Activated naive CD4-positive, alpha-beta T cell treated with anti-CD3 and anti-CD28 coated beads, Interleukin-2, amount 10 ng/mL, durations not matched to agents 7 days and 5 days (primary cell): ENCODE measurements around the gene SNX13.

Source experiments
- CTCF ChIA-PET: fragments of 350-600 bp; sonication (Branson Sonifier 250); formaldehyde crosslinking; loops from one replicate; lab custom pipeline; 2021; ENCODE audit warnings: antibody characterized with exemption; lab: Charles Lee
- DNase-seq: peaks from one replicate; pipeline ENCODE4 v3.0.0-alpha.2; 2020
- H3K27ac Mint-ChIP-seq: one replicate; pipeline ENCODE4 v1.8.0; 2021; ENCODE audit warnings: mild to moderate bottlenecking, moderate library complexity, mixed read lengths
- H3K27me3 Mint-ChIP-seq: one replicate; pipeline ENCODE4 v1.8.0; 2021; ENCODE audit warnings: mild to moderate bottlenecking, mixed read lengths
- H3K36me3 Mint-ChIP-seq: one replicate; pipeline ENCODE4 v1.8.0; 2021; ENCODE audit warnings: mixed read lengths
- H3K4me1 Mint-ChIP-seq: one replicate; pipeline ENCODE4 v1.8.0; 2021; ENCODE audit warnings: mixed read lengths
- H3K4me3 Mint-ChIP-seq: one replicate; pipeline ENCODE4 v1.8.0; 2021; ENCODE audit warnings: mild to moderate bottlenecking, moderate library complexity, mixed read lengths
- H3K9me3 Mint-ChIP-seq: one replicate; pipeline ENCODE4 v1.8.0; 2021; ENCODE audit warnings: mixed read lengths

SNX13 gene

GRCh38 chr7:17965603-17966002 is 25.3 kb upstream of the SNX13 start:
- H3K36me3 Mint-ChIP-seq, result no peaks in the 10 kb centered on the region
- DNase-seq, result no peak

DNA sequence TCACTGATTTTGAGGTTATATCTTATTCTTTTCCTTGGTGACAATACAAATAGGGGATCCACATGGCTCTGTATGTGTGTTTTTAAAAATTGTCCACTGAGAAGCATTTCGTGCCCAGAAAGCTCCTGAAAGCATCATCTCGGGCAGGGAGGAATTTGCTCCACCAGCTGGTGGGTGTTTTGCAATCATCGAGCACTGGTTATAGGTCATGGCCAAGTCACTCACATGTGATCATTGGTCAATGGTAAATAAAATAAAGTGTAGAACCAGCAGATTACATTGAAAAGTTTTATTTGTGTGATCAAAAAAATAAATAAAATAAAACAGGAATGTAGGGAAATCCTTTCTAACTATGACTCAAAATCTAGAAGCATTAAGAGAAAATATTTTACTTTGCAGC is 23.0 kb upstream of the SNX13 start:
- no peak for DNase-seq
- peaks cover 14% of the 10 kb centered on the region for H3K27me3 Mint-ChIP-seq
- no peak overlapping the region for H3K27ac Mint-ChIP-seq

More at GRCh38 chr7:17965603-17966002, 25.3 kb upstream of the SNX13 start:
- Mint-ChIP-seq H3K4me3 (no peak overlapping the region), H3K27me3 (peaks cover 9% of the 10 kb centered on the region), H3K9me3 (no peaks in the 10 kb centered on the region), H3K4me1 (no peaks in the 10 kb centered on the region), H3K27ac (no peak overlapping the region)
- CTCF ChIA-PET, result no interaction called here

DNA sequence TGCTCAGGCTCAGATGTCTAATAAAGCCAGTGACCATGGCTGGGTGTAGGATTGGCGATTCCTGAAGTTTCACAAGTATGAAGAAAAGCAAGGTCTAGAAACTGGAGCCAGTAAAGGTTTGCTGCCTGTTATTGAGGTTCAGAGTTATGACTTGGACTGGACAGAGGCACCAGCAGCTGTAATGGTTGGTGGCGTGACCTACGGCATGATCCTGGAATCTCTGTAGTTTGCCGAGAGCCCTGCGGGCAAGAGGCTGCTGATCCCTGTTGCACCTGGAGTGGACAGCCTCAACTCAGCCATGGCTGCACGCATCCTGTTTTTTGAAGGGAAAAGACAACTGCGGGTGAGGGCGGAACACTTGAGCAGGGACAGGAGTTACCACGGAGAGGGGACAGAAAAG is 22.4 kb upstream of the SNX13 start:
- H3K27me3 Mint-ChIP-seq, result peaks cover 14% of the 10 kb centered on the region
- DNase-seq, result no peak
- H3K4me3 Mint-ChIP-seq, result no peak overlapping the region
- no peaks in the 10 kb centered on the region for H3K36me3 Mint-ChIP-seq
- CTCF ChIA-PET, result no interaction called here
- H3K4me1 Mint-ChIP-seq, result no peaks in the 10 kb centered on the region
- no peaks in the 10 kb centered on the region for H3K9me3 Mint-ChIP-seq
- no peak overlapping the region for H3K27ac Mint-ChIP-seq

More for the DNA sequence above, 23.0 kb upstream of the SNX13 start:
- no peaks in the 10 kb centered on the region for H3K9me3 Mint-ChIP-seq
- H3K36me3 Mint-ChIP-seq, result no peaks in the 10 kb centered on the region
- H3K4me1 Mint-ChIP-seq, result no peaks in the 10 kb centered on the region
- CTCF ChIA-PET, result interaction anchor here (0.6 kb wide), 1 partner anchor 1164 kb away, joined by 3 read pairs; no protein-coding TSS in a partner anchor
- no peak overlapping the region for H3K4me3 Mint-ChIP-seq

- Mint-ChIP-seq H3K27me3 (peaks cover 8% of the 10 kb centered on the region), H3K36me3 (peaks cover 6% of the 10 kb centered on the region), H3K9me3 (no peaks in the 10 kb centered on the region), H3K4me1 (peaks cover 6% of the 10 kb centered on the region), H3K27ac (no peak overlapping the region), H3K4me3 (no peak overlapping the region)
- DNase-seq, result no peak
- CTCF ChIA-PET, result no interaction called here
These were observed 17.6 kb upstream of the SNX13 start for GRCh38 chr7:17957871-17958270.

GRCh38 chr7:17952387-17952786 is 12.1 kb upstream of the SNX13 start:
- CTCF ChIA-PET, result interaction anchor here (0.9 to 1.0 kb wide), 2 partner anchors 10 to 13 kb away, joined by 3 read pairs; no protein-coding TSS in a partner anchor
- H3K27me3 Mint-ChIP-seq, result no peaks in the 10 kb centered on the region
- H3K4me1 Mint-ChIP-seq, result peaks cover 22% of the 10 kb centered on the region
- H3K27ac Mint-ChIP-seq, result peak overlapping the region; percentile 84
- H3K9me3 Mint-ChIP-seq, result no peaks in the 10 kb centered on the region
- H3K4me3 Mint-ChIP-seq, result peak overlapping the region; percentile 25
- peaks cover 6% of the 10 kb centered on the region for H3K36me3 Mint-ChIP-seq
- peak; percentile 44 for DNase-seq

GRCh38 chr7:17951742-17952254 is 11.5 kb upstream of the SNX13 start:
- CTCF ChIA-PET, result interaction anchor here (0.9 to 1.0 kb wide), 2 partner anchors 9 to 12 kb away, joined by 3 read pairs; no protein-coding TSS in a partner anchor
- Mint-ChIP-seq H3K27me3 (no peaks in the 10 kb centered on the region), H3K9me3 (no peaks in the 10 kb centered on the region), H3K36me3 (peaks cover 6% of the 10 kb centered on the region), H3K4me1 (peaks cover 28% of the 10 kb centered on the region), H3K27ac (no peak overlapping the region), H3K4me3 (no peak overlapping the region)
- DNase-seq, result no peak

DNA sequence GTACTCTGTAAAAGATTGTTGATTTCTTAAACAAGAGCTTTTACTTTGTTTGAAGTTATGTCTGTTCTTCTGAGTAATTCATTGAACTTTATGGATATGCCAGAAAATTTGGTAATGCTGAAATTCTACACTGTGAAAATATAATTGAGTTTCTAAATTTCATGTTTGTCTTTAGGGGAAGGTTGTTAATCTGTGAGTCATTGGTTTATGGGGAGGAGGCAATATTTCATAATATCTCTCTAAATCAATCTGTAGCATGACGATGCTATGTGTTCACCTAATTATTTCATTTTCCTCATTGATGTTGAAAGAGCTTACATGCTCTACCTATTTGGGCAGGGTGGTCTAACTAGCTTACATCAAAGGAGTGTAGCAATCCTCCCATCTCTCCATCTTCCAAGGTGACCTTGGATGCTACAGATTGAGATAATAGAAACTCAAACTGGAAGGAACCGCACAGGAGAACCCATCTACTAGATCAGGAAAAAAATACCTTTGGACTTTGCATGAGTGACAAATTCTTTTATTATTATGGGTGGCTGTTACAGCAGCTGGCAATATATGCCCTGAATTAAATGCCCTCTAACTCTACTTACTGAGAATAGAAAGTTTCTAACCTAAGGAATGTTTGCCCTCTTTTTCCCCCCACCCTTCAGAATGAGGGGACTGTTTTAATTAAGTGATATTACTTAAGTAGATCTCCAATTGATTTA is 8.4 kb upstream of the SNX13 start:
- Mint-ChIP-seq H3K4me1 (peaks cover 36% of the 10 kb centered on the region), H3K27me3 (no peaks in the 10 kb centered on the region), H3K27ac (no peak overlapping the region), H3K4me3 (no peak overlapping the region), H3K9me3 (no peaks in the 10 kb centered on the region), H3K36me3 (peaks cover 6% of the 10 kb centered on the region)
- CTCF ChIA-PET, result no interaction called here
- no peak for DNase-seq

GRCh38 chr7:17947620-17948019 is 7.3 kb upstream of the SNX13 start:
- no peak for DNase-seq
- Mint-ChIP-seq H3K9me3 (no peaks in the 10 kb centered on the region), H3K27ac (no peak overlapping the region), H3K4me1 (peaks cover 28% of the 10 kb centered on the region), H3K36me3 (no peaks in the 10 kb centered on the region), H3K4me3 (no peak overlapping the region), H3K27me3 (peaks cover 3% of the 10 kb centered on the region)
- CTCF ChIA-PET, result interaction anchor here (1.8 kb wide), 1 partner anchor 10 kb away, joined by 6 read pairs; no protein-coding TSS in a partner anchor

GRCh38 chr7:17946591-17946990 is 6.3 kb upstream of the SNX13 start:
- CTCF ChIA-PET, result interaction anchor here (1.2 to 1.8 kb wide), 2 partner anchors 9 to 45 kb away, joined by 3 to 6 read pairs; no protein-coding TSS in a partner anchor
- no peak overlapping the region for H3K27ac Mint-ChIP-seq
- H3K27me3 Mint-ChIP-seq, result peaks cover 3% of the 10 kb centered on the region
- peaks cover 5% of the 10 kb centered on the region for H3K36me3 Mint-ChIP-seq
- H3K9me3 Mint-ChIP-seq, result no peaks in the 10 kb centered on the region
- H3K4me3 Mint-ChIP-seq, result peak overlapping the region; percentile 23
- no peak for DNase-seq
- H3K4me1 Mint-ChIP-seq, result peaks cover 30% of the 10 kb centered on the region

- no peak overlapping the region for H3K27ac Mint-ChIP-seq
These were observed 4.4 kb upstream of the SNX13 start for GRCh38 chr7:17944720-17945119.

GRCh38 chr7:17943006-17943405 is 2.7 kb upstream of the SNX13 start:
- CTCF ChIA-PET, result interaction anchor here (1.1 kb wide), 1 partner anchor 9 kb away, joined by 3 read pairs; no protein-coding TSS in a partner anchor
- Mint-ChIP-seq H3K36me3 (peaks cover 5% of the 10 kb centered on the region), H3K4me1 (peaks cover 47% of the 10 kb centered on the region), H3K27ac (no peak overlapping the region), H3K27me3 (peaks cover 7% of the 10 kb centered on the region), H3K4me3 (no peak overlapping the region), H3K9me3 (no peaks in the 10 kb centered on the region)
- no peak for DNase-seq

More at GRCh38 chr7:17944720-17945119, 4.4 kb upstream of the SNX13 start:
- Mint-ChIP-seq H3K4me3 (no peak overlapping the region), H3K36me3 (peaks cover 5% of the 10 kb centered on the region), H3K27me3 (peaks cover 7% of the 10 kb centered on the region), H3K9me3 (no peaks in the 10 kb centered on the region), H3K4me1 (peaks cover 34% of the 10 kb centered on the region)
- CTCF ChIA-PET, result no interaction called here
- DNase-seq, result no peak

DNA sequence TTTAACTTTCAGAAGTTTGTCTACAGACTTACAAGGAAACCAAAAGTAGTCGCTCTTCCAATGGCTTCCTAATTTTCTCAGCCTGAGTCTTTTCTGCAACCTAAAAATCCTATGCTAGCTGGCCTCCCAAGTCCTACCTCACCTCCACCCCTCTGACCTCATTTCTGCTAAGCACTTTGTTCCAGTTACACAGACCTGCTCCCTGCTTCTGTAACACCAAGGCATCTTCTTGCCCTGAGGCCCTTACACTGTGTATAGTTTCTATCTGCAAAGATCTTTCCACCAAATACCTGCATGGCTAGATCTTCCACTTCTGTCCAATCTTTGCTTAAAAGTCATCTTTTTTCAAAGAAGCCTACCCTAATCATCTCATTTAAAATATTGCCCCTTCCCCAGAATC is 1.9 kb upstream of the SNX13 start:
- H3K27ac Mint-ChIP-seq, result no peak overlapping the region
- H3K36me3 Mint-ChIP-seq, result peaks cover 5% of the 10 kb centered on the region
- CTCF ChIA-PET, result interaction anchor here (1.1 kb wide), 1 partner anchor 10 kb away, joined by 3 read pairs; no protein-coding TSS in a partner anchor
- no peak overlapping the region for H3K4me3 Mint-ChIP-seq
- DNase-seq, result no peak
- peaks cover 49% of the 10 kb centered on the region for H3K4me1 Mint-ChIP-seq
- H3K9me3 Mint-ChIP-seq, result no peaks in the 10 kb centered on the region
- peaks cover 7% of the 10 kb centered on the region for H3K27me3 Mint-ChIP-seq

DNA sequence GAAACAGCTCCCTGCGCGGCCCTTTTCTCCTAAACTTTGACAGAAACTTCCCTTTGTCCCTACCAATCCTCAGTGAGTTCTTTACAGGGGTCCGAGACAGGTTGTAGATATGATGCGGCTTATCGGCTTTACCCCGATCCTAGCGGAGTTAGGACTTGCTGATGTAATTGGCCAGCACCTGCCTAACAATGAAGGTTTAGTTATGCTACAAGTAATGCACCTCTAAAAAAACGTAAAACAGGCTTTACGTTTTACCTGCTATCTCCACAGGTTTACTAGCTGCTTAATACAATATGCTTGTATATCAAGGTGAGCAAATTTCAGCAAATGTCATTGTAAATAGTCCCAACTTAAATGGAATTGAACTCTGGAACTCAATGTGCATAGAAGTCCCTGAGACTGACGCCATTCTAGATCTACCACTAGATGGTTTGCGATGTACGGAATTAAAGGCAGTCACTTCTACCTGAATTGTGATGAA is 697 bp upstream of the SNX13 start:
- Mint-ChIP-seq H3K27me3 (peaks cover 7% of the 10 kb centered on the region), H3K36me3 (peaks cover 8% of the 10 kb centered on the region), H3K27ac (peak overlapping the region; percentile 83), H3K9me3 (no peaks in the 10 kb centered on the region), H3K4me3 (peak overlapping the region; percentile 90), H3K4me1 (peaks cover 44% of the 10 kb centered on the region)
- CTCF ChIA-PET, result interaction anchor here (1.4 kb wide), 1 partner anchor 170 kb away, joined by 3 read pairs; no protein-coding TSS in a partner anchor
- no peak for DNase-seq

GRCh38 chr7:17939606-17940301 is 540 bp downstream of the SNX13 start:
- Mint-ChIP-seq H3K9me3 (no peaks in the 10 kb centered on the region), H3K4me1 (peaks cover 45% of the 10 kb centered on the region), H3K27ac (peak overlapping the region; percentile 90), H3K4me3 (peak overlapping the region; percentile 90), H3K27me3 (peaks cover 7% of the 10 kb centered on the region), H3K36me3 (peaks cover 12% of the 10 kb centered on the region)
- DNase-seq, result peak; percentile 61
- CTCF ChIA-PET, result interaction anchor here (0.7 to 1.4 kb wide), 2 partner anchors 13 to 169 kb away, joined by 3 read pairs; no protein-coding TSS in a partner anchor
